HEK293 (cell line): ENCODE results near the gene OR51S1.

Experiments
- CTCF ChIA-PET: fragments of 350-600 bp; formaldehyde crosslinking; extraction: SDS; loops from one replicate; lab custom pipeline; 2021; ENCODE audit warnings: antibody characterized with exemption; lab: Yijun Ruan, JAX
- POLR2A ChIA-PET: fragments of 300-600 bp; formaldehyde crosslinking; extraction: SDS; loops from one replicate; lab custom pipeline; 2020; ENCODE audit warnings: antibody characterized with exemption, inconsistent platforms; lab: Yijun Ruan, JAX
- H3K27ac ChIP-seq: fragments of 200-500 bp; sonication (Bioruptor generic); 2 replicates; pipeline ENCODE4 v1.5.1; 2014; ENCODE audit warnings: low read depth, low read length, control low read depth, inconsistent platforms; ENCODE audit errors: extremely low read depth
- H3K36me3 ChIP-seq, 2 experiments: fragments of 200-500 bp in 1 of 2; sonication (Bioruptor generic) in 1 of 2; 1 replicate in 1 of 2; 2 replicates in 1 of 2; pipeline ENCODE4 v1.5.1; 2014 to 2017; ENCODE audit warnings: inconsistent platforms in 2 of 2, low read length in 2 of 2; ENCODE audit not compliant: control insufficient read depth in 2 of 2, insufficient read depth in 1 of 2
- H3K4me1 ChIP-seq: fragments of 200-500 bp; sonication (Bioruptor generic); 2 replicates; pipeline ENCODE4 v1.5.1; 2014; ENCODE audit warnings: mild to moderate bottlenecking, low read length, inconsistent platforms; ENCODE audit not compliant: control insufficient read depth, insufficient read depth
- H3K4me3 ChIP-seq: 2 replicates; pipeline ENCODE4 v1.5.1; 2011; ENCODE audit warnings: low read depth, mild to moderate bottlenecking, control low read depth, low read length, moderate library complexity
- H3K9me3 ChIP-seq: fragments of 200-500 bp; sonication (Bioruptor generic); 2 replicates; pipeline ENCODE4 v1.5.1; 2014; ENCODE audit warnings: low read depth, low read length, inconsistent platforms; ENCODE audit not compliant: control insufficient read depth, insufficient read depth
- HIC1 ChIP-seq: fragments of 450-650 bp; formaldehyde crosslinking; IDR thresholded peaks from 2 replicates; pipeline ENCODE4 v1.5.1; 2016; ENCODE audit warnings: missing biosample characterization, missing genetic modification characterization
- HOXC10 ChIP-seq: sonication (generic); formaldehyde crosslinking; IDR thresholded peaks from 2 replicates; pipeline ENCODE4 v1.8.1; 2023; ENCODE audit warnings: mild to moderate bottlenecking, missing genetic modification reagents
- IKZF3 ChIP-seq: fragments of 450-650 bp; IDR thresholded peaks from 2 replicates; pipeline ENCODE4 v1.5.0; 2018; ENCODE audit warnings: missing biosample characterization, mild to moderate bottlenecking, missing genetic modification characterization, moderate library complexity
- ZEB2 ChIP-seq: fragments of 450-650 bp; formaldehyde crosslinking; IDR thresholded peaks from 2 replicates; pipeline ENCODE4 v1.5.1; 2016; ENCODE audit warnings: missing biosample characterization, missing genetic modification characterization
- ZNF169 ChIP-seq: fragments of 450-650 bp; formaldehyde crosslinking; IDR thresholded peaks from 2 replicates; pipeline ENCODE4 v1.5.1; 2016; ENCODE audit warnings: missing biosample characterization, missing genetic modification characterization
- ZNF266 ChIP-seq: fragments of 450-650 bp; formaldehyde crosslinking; IDR thresholded peaks from 2 replicates; pipeline ENCODE4 v1.5.1; 2016; ENCODE audit warnings: missing biosample characterization, missing genetic modification characterization, low read depth
- ZNF501 ChIP-seq: fragments of 450-650 bp; formaldehyde crosslinking; IDR thresholded peaks from 2 replicates; pipeline ENCODE4 v1.5.1; 2016; ENCODE audit warnings: missing biosample characterization, missing genetic modification characterization
- ZNF521 ChIP-seq: fragments of 450-650 bp; formaldehyde crosslinking; IDR thresholded peaks from 2 replicates; pipeline ENCODE4 v1.5.1; 2017; ENCODE audit warnings: missing biosample characterization, mild to moderate bottlenecking, missing genetic modification characterization
- ZNF544 ChIP-seq: fragments of 450-650 bp; formaldehyde crosslinking; IDR thresholded peaks from 2 replicates; pipeline ENCODE4 v1.5.0; 2017; ENCODE audit warnings: missing biosample characterization, missing genetic modification characterization
- ZNF660 ChIP-seq: fragments of 450-650 bp; IDR thresholded peaks from 2 replicates; pipeline ENCODE4 v1.5.1; 2018; ENCODE audit warnings: missing biosample characterization, mild to moderate bottlenecking, missing genetic modification characterization
- ZNF704 ChIP-seq: fragments of 450-650 bp; formaldehyde crosslinking; IDR thresholded peaks from 2 replicates; pipeline ENCODE4 v1.5.1; 2016; ENCODE audit warnings: missing biosample characterization, missing genetic modification characterization
- ZNF777 ChIP-seq: fragments of 450-650 bp; formaldehyde crosslinking; IDR thresholded peaks from 2 replicates; pipeline ENCODE4 v1.5.1; 2017; ENCODE audit warnings: missing biosample characterization, missing genetic modification characterization, borderline replicate concordance
- TF ChIP-seq, protein P1 (sequence below): fragments of 450-650 bp; formaldehyde crosslinking; IDR thresholded peaks from 2 replicates; pipeline ENCODE4 v1.5.1; 2016; ENCODE audit warnings: missing biosample characterization, missing genetic modification characterization
- TF ChIP-seq, protein P2 (sequence below): fragments of 450-650 bp; formaldehyde crosslinking; IDR thresholded peaks from 2 replicates; pipeline ENCODE4 v1.5.1; 2016; ENCODE audit warnings: missing biosample characterization, missing genetic modification characterization
- TF ChIP-seq, protein P3 (sequence below): fragments of 450-650 bp; formaldehyde crosslinking; IDR thresholded peaks from 2 replicates; pipeline ENCODE4 v1.5.1; 2016; ENCODE audit warnings: missing biosample characterization, missing genetic modification characterization

The OR51S1 gene

DNA sequence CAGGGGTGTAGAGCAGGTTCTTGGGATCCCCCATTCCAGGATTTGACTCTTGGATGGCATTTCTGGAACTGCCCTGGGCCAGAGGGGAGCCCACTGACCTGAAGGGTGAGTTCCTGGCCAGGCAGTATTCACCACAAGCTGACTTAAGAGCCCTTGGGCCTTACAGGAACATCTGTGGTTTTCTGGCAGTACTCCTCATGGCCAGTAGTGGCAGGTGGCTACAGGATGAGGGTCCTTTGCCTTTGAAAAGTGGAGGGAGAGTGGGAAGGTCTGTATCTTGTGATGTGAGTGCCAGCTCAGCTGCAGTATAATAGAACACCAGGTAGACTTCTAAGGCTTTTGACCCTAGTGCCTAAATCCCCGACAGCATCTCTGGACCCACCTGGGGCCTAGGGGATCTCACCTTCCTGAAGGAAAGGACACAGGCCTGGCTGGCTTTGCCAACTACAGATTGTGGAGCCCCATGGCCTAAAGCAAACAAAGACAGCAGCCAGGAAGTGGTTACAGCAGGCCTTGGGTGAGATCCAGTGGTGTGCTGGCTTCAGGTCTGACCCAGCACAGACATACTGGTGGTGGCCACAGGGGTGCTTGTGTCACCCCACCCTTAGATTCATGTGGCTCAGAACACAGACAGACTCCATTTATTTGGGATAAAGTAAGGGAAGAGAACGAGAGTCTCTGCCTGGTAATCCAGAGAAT lies 9.0 kb downstream of the OR51S1 start (continued):
- TF ChIP-seq, protein P1, sequence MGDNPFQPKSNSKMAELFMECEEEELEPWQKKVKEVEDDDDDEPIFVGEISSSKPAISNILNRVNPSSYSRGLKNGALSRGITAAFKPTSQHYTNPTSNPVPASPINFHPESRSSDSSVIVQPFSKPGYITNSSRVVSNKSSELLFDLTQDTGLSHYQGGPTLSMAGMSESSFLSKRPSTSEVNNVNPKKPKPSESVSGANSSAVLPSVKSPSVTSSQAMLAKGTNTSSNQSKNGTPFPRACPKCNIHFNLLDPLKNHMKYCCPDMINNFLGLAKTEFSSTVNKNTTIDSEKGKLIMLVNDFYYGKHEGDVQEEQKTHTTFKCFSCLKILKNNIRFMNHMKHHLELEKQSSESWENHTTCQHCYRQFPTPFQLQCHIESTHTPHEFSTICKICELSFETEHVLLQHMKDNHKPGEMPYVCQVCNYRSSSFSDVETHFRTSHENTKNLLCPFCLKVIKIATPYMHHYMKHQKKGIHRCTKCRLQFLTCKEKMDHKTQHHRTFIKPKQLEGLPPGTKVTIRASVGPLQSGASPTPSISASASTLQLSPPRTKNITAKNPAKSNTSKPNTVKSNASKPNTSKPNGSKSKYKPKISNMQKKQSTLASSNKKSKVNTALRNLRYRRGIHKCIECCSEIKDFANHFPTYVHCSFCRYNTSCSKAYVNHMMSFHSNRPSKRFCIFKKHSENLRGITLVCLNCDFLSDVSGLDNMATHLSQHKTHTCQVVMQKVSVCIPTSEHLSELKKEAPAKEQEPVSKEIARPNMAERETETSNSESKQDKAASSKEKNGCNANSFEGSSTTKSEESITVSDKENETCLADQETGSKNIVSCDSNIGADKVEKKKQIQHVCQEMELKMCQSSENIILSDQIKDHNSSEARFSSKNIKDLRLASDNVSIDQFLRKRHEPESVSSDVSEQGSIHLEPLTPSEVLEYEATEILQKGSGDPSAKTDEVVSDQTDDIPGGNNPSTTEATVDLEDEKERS (tag by site-specific recombination), result no peak

- Histone ChIP-seq H3K36me3 (no peaks in the 10 kb centered on the region), H3K27ac (no peak overlapping the region), H3K4me1 (no peaks in the 10 kb centered on the region), H3K9me3 (no peaks in the 10 kb centered on the region)
- CTCF ChIA-PET, result interaction anchor here (0.6 to 1.6 kb wide), 3 partner anchors 105 to 1875 kb away, joined by 3 to 4 read pairs (median 3); no protein-coding TSS in a partner anchor
- TF ChIP-seq HIC1 (tag by site-specific recombination) (no peak), ZNF544 (tag by site-specific recombination) (no peak), ZNF704 (no peak), ZNF501 (tag by site-specific recombination) (no peak)
- TF ChIP-seq, all 188 proteins: peak for 0
- POLR2A ChIA-PET, result no interaction called here
- no peak overlapping the region for H3K4me3 ChIP-seq
Measured at GRCh38 chr11:4830909-4831308, 18.1 kb downstream of the OR51S1 start.

- no peaks in the 10 kb centered on the region for H3K9me3 ChIP-seq
- ChIA-PET CTCF (interaction anchor here (0.6 to 1.6 kb wide), 4 partner anchors 105 to 1875 kb away, joined by 3 to 5 read pairs (median 4); partner anchors contain the start of gene OR51D1), POLR2A (interaction anchor here (0.5 kb wide), 1 partner anchor 83 kb away, joined by 3 read pairs; no protein-coding TSS in a partner anchor)
- H3K4me3 ChIP-seq, result no peak overlapping the region
- H3K27ac ChIP-seq, result no peak overlapping the region
- H3K36me3 ChIP-seq, result no peaks in the 10 kb centered on the region
- no peaks in the 10 kb centered on the region for H3K4me1 ChIP-seq
- TF ChIP-seq IKZF3 (tag by site-specific recombination) (no peak), ZNF169 (no peak), ZNF704 (no peak), HOXC10 (CRISPR knock-in tag) (no peak), ZNF521 (tag by site-specific recombination) (no peak), ZNF266 (no peak), ZNF660 (no peak), ZEB2 (no peak), ZNF777 (no peak)
- TF ChIP-seq, protein P2, sequence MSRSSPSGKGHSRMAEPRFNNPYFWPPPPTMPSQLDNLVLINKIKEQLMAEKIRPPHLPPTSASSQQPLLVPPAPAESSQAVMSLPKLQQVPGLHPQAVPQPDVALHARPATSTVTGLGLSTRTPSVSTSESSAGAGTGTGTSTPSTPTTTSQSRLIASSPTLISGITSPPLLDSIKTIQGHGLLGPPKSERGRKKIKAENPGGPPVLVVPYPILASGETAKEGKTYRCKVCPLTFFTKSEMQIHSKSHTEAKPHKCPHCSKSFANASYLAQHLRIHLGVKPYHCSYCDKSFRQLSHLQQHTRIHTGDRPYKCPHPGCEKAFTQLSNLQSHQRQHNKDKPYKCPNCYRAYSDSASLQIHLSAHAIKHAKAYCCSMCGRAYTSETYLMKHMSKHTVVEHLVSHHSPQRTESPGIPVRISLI (tag by site-specific recombination), result no peak
- TF ChIP-seq, protein P3, sequence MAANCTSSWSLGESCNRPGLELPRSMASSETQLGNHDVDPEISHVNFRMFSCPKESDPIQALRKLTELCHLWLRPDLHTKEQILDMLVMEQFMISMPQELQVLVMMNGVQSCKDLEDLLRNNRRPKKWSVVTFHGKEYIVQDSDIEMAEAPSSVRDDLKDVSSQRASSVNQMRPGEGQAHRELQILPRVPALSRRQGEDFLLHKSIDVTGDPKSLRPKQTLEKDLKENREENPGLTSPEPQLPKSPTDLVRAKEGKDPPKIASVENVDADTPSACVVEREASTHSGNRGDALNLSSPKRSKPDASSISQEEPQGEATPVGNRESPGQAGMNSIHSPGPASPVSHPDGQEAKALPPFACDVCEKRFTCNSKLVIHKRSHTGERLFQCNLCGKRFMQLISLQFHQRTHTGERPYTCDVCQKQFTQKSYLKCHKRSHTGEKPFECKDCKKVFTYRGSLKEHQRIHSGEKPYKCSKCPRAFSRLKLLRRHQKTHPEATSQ (tag by site-specific recombination), result no peak
Measured at GRCh38 chr11:4830346-4830745, 18.7 kb downstream of the OR51S1 start.
